Activated T-helper 1 cell treated with anti-CD3 and anti-CD28 coated beads, Interleukin-2, amount 50 U/mL, for 16 hours (primary cell): ENCODE measurements around the gene ATP6V1B1.
A peak's percentile ranks its signal among the peaks of the same experiment; 100 is the strongest.

Experiments
- DNase-seq, 2 donors: peaks; one replicate each; pipeline ENCODE4 v3.0.0-alpha.2; 2020; ENCODE audit warnings: low read depth in 1 of 2, low spot score in 1 of 2

Gene ATP6V1B1

GRCh38 chr2:70964596-70965386 is 29.1 kb downstream of the ATP6V1B1 start:
- DNase-seq, result peak; percentile 73 to 75

GRCh38 chr2:70965506-70965905 is 29.8 kb downstream of the ATP6V1B1 start:
- DNase-seq, result no peak

- no peak for DNase-seq
These were observed 31.0 kb downstream of the ATP6V1B1 start for GRCh38 chr2:70966681-70967080.

GRCh38 chr2:70967189-70967588 is 31.5 kb downstream of the ATP6V1B1 start:
- no peak for DNase-seq

GRCh38 chr2:70974592-70974991 is 38.9 kb downstream of the ATP6V1B1 start:
- DNase-seq, result no peak

GRCh38 chr2:70975237-70975636 is 39.5 kb downstream of the ATP6V1B1 start:
- DNase-seq, result no peak

GRCh38 chr2:70977605-70978205 is 42.0 kb downstream of the ATP6V1B1 start:
- DNase-seq, result no peak

GRCh38 chr2:70978341-70979179 is 42.9 kb downstream of the ATP6V1B1 start, which contains the start of gene ANKRD53:
Gene ANKRD53 (plus strand): TSS chr2:70978630. CDS start chr2:70978646, 16 bp downstream.
- DNase-seq, result peak in 1 of 2 donors; percentile 15

- DNase-seq, result no peak
These were observed 43.4 kb downstream of the ATP6V1B1 start for GRCh38 chr2:70979180-70979488.

- no peak for DNase-seq
These were observed 43.9 kb downstream of the ATP6V1B1 start for GRCh38 chr2:70979626-70980025.

GRCh38 chr2:70981421-70981820 is 45.7 kb downstream of the ATP6V1B1 start:
- no peak for DNase-seq

- DNase-seq, result no peak
These were observed 46.4 kb downstream of the ATP6V1B1 start for GRCh38 chr2:70981866-70982810.

GRCh38 chr2:70982971-70983370 is 47.3 kb downstream of the ATP6V1B1 start:
- DNase-seq, result no peak

GRCh38 chr2:70983506-70984227 is 48.0 kb downstream of the ATP6V1B1 start:
- no peak for DNase-seq

GRCh38 chr2:70984228-70984575 is 48.5 kb downstream of the ATP6V1B1 start:
- no peak for DNase-seq

- peak; percentile 63 to 68 for DNase-seq
These were observed 49.0 kb downstream of the ATP6V1B1 start for GRCh38 chr2:70984576-70985282.

- no peak for DNase-seq
These were observed 49.6 kb downstream of the ATP6V1B1 start for GRCh38 chr2:70985283-70985688.

- no peak for DNase-seq
These were observed 50.3 kb downstream of the ATP6V1B1 start for GRCh38 chr2:70985956-70986355.

- DNase-seq, result no peak
These were observed 50.9 kb downstream of the ATP6V1B1 start for GRCh38 chr2:70986499-70987189.
